T1000 (cell line): ENCODE data around the gene SEPTIN6.
"Not testable (repeated sequence)": the region's sequence is repeated elsewhere in the genome, so short reads cannot be mapped to it uniquely, and the experiment has no call there.

Experiments used
- DNase-seq: peaks from one replicate; lab custom pipeline; 2025; ENCODE audit warnings: mixed read lengths; lab: John Stamatoyannopoulos, UW

The SEPTIN6 gene

DNA sequence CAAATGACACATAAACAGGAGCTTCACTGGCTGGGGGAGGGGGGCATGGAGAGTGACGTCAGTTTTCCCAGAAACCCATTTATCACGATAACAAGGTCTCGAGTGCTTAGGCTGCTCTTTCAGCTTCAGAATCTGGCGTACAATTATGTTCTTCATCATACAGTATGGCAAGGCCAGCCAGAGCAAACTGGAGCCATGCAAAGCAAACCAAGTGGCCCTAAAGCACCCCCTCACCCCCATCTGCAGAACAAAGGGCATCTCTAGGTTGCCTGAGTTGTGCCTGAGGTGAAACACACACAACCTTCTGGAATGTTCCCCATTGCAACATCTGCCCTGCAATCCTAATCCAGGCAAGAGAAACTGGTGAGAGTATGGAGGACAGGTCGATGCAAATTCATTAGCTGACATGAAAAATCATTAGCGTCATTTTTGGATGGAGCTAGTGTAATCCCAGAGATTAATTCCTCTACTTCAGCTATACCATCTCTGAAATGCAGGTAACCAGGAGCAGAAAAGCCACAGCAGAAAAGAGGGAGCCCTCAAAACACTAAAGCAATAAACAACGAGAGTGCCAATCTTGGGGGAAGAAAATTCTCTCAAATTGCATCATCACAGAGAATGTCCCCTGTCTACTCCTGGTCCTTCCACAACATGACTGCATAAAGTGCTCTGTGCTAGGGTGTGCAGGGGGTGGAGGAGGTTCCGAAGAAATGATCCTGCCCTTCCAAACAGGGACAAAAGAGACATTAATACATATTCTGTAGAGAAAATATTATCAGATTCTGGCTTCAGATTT, 1.8 kb downstream of the SEPTIN6 start:
- DNase-seq, result no peak

DNA sequence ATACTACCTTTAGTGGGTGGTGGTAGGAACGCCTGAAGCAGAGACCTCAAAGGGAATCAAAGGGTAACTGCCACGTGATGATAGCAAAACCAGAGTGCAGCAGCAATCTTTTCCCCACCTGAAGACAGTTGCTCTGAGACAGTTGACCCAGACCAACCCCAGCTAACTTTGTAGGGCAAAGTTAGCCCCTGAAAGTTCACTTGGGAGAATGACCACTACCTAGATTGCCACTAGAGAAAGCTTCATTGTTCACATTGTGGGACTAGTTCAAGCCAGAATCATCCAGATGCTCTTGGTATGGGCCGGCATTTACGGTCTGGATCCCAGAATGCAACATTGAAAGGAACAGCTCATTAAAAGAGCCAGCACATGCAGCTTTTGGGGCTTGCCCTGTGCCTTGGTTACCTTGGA, 4.1 kb downstream of the SEPTIN6 start:
- no peak for DNase-seq

DNA sequence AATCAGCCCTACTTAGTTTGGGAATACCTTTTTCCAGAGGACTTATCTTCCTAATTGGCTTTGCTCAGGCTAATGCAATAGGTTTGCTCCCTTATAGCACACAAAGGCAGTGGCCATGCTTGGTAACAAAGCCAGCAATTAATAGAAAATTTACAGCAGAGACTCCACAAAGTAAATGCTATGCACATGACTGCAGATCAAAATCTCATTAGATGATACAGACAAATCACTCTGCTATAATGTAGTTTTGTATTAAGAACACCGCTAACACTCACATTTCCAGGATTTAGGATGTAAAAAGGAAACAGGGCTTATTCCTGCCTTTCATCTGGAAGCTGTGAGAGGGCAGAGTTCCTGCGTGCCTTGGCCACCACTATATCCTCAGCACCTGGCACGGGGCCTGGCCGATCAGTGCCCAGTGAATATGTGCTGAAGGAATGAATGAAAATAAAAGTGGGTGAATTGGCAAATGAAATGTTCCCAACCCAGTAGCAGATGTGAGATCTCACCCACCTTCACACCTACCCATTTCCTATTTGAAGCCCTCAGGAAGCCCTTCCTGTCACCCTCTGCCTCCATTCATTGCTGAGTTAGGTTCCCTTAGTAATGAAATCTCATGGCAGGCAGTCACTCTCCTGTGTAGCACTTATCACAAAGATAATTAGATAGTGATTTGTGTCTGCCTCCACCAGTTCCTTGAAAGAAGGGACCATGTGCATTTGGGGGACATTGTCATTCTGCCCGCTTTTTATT, 5.1 kb downstream of the SEPTIN6 start:
- DNase-seq, result no peak

DNA sequence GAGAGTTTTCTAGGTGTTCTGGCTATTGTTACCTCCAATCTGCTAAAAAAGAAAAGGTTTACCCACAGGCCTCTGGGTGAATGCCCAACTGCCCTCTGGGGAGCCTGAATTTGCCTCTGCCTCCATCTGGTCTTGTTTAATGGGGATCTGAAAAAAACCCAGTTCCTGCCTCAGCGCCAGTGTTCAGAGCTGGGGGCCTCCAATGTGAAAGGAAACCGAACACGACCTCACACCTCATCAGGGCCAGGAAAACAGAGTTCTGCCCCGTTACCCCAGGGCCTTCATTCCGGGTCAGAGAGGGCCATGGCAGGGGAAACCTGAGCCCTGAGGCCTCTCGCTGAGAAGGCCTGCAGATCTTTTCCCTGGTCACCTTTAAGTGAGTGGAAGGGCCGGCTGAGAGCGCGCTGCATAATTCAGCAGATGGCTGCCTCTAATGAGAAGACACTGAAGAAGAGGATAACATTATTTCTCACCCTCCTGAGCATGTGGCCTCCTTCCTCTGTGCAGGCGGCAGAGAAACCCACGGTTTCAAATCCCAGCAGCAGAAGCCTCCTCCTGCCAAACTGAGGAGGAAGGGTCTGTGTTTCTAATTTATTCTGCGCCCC, 6.8 kb downstream of the SEPTIN6 start:
- no peak for DNase-seq

DNA sequence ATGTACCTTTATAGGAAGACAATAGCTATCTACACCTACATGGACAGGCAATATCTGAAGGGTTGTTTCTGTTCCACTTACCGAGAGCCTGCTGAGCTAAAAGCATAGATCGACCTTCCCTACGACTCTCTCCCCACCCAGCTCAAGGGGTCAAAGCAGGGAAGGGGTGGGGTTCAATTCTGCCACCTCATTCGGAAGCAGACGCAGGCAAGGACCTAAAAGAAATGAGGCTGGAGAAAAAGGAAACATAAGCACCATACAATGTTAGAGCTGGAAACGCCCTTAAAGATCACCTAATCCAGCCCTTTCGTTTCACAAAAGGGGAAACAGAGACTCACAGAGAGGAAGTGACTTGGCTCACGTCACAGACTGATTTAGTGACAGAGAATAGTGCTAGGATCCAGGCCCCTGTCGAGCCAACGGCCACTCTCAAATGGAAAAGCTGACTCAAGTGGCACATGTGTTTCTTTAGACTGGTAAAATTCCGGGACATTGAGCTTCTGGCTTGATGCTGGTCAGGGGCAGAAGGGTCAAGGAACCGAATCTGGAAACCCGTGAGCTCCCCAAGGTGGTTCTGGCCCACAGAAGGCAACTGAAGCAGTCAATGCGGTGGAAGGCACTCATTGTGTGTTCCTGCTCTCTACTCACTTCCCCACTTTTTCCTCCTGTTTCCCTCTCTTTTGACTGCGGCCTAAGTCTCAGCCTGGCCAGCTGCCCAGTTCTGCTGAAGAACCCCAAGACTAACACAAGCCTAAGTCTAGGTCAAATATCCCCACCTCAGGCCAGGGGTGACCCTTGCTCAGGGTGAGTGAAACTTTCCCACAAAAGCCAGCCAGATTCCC, 7.5 kb downstream of the SEPTIN6 start:
- DNase-seq, result no peak

DNA sequence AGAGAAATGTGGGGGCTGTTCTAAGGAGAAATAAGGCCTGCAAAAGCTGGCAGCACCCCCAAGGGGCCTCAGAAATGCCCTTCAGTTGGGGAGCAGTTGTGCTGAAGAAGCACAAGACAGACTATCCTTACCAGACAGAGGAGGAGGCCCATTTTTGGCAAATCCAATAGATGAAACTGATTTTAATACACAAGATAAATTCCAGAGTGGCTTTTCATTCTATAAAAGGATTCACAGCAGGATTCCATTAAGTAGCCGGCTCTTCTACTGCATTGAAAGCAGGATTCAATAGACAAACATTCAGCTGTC, 8.1 kb downstream of the SEPTIN6 start:
- no peak for DNase-seq

DNA sequence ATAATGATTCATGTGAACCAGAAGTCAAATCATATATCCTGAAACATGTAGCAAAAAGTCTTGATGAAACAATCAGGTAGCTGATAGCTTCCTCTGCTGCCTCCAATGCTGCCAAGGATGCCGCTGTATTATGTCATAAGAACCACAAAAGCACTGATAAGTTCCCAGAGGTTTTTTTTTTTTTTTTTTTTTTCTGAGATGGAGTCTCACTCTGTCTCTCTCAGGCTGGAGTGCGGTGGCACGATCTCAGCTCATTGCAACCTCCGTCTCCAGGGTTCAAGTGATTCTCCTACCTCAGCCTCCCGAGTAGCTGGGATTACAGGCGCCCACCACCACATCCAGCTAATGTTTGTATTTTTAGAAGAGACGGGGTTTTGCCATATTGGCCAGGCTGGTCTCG, 8.7 kb downstream of the SEPTIN6 start:
- DNase-seq, result not testable (repeated sequence)

DNA sequence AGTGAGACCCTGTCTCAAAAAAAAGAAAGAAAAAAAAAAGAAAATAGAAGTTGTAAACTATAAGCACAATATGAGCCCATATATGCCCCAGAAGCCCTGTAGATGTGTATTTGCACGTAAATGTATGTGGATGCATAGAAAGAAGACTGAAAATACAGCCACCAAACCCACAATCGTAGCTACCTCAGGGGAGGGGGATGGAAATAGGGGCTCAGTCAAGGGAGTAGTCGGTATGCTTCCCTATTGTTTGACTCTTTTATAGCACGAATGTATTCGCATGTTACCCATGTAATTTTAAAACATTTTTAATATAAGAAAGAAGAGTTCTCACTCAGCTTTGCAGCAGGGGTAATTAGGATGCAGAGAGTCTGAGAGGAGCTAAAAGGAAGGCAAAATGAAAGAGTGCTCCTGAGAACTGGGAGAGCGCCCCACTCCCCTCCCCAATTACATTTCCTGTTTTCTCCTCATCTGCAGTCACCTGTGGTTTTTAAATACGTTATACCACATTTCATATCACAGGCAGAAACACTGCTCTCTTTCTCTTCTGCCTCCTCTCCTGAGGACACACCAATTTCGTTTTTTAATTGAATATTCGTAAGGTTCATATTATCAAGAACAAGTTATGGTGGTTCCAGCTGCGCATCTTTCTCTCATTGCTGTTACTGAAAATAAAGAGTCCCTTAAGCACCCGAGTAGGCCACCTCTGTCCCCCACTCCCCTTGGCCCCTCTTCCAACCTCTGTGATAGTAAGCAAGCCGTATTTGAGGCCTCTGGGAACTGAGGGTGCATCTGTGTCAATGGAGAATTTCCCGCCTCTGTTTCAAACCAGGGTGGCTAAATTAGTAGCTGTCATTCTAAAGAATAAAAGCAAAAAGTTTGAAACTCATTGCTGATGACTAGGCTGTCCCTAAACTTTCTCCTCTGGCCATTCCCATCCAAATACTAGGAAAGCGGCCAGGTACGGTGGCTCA, 10.7 kb downstream of the SEPTIN6 start:
- DNase-seq, result no peak

DNA sequence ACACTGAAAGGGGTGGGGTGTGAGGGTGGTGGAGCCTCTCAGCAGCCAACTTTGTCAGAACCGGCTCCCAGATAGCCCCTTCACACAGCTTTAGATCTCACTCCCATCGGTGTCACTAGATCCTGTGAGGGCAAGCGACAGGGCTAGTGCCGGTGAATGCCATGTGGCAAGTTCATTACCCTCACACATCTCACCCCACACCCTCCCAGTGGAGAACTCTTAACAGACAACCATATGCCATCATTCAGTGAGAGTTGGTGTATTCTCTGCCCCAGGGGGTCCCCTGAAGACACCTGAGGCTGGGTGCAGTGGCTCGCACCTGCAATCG, 15.3 kb downstream of the SEPTIN6 start:
- no peak for DNase-seq

DNA sequence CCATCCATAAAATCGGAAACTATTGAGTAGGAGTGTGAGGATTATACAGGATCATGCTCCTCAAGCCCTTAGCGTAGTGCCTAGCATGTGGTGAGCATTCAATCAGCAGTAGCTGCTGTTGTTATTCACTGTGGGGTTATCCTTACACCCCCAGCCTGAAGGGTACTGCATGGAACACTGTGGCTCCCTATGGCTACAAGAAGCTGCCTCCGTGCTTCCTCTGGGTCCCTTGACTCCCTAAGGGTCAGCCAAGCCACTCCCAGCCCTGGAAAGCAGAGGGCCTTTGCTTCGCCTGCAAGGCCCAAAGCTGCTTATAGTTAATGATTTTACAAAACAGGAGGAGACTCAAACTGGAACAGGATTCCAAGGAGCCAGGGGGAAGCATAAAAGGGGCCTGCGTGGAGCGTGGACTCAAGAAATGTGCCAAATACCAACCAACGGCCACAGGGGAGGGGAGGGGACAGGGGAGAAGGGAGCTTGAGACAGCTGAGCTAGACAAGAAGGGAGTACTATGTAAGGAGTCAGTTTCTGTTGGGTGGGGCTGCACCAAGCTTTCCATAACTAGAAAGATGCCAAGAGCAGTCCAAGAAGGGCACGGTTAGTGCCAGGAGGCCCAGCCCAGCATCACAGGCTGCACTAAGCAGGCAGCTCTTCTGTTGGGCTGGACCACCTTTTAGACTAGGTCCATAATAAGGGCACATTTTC, 15.9 kb downstream of the SEPTIN6 start:
- DNase-seq, result no peak

DNA sequence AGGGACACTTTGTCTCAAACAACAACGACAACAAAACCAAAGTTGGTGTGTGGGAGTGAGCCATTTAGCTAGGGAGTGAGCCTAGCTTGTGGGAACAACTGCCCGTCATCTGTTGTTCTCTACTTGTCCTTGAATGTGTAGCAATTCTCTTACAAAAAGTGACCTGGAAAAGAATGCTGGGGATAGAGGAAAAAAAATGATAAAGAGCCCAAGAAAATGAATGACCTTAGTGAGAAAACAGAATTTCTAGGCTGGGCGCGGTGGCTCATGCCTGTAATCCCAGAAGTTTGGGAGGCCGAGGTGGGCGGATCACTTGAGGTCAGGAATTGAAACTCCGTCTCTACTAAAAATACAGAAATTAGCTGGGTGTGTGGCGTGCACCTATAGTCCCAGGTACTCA, 19.6 kb downstream of the SEPTIN6 start:
- no peak for DNase-seq

DNA sequence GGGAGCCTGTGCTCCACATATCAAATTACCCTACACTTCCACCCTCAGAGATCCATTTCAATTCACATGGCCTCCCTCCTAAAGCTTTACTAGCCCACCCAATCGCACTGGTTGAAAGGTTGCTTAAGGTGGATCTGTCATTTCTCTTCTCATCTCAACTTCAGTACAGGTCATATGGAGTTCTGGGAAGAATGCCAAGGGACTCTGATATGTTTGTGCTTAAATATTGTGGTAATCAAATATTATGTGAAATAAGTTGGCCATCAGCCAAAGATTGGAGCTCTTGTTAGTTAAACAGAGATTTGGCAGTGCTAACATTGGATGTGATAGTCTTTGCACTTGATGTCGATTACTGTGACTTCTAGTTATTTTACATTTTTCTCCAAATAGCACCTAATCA, 20.5 kb downstream of the SEPTIN6 start:
- DNase-seq, result no peak

DNA sequence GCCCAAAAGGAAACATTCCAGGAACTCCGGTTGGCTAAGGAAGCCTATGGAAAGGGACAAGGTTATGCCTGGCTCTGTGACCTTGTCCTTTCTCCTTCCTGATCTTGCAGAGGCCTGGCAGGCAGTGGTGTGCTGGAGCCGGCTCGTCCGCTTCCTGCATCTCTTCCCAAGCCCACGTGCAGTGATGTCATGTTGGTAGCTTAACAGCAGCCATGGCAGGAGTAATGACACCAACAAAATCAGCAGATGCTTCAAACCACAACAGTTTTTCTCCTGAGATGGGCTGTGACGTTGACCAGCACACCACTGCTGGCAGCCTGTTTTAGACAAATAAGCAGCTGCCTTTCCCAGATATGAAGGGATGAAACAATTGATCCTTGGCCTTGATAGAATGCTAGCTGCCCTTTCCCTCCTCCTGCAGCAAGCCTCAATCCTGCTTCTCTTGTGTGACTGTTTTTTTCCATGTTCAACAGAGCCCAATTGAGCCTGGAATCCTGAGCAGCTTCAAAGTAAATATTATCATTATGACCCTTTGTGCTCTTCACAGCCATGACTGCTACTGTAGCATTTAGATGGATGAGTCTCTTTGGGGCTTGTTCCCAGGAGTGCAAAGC, 23.4 kb downstream of the SEPTIN6 start:
- no peak for DNase-seq

DNA sequence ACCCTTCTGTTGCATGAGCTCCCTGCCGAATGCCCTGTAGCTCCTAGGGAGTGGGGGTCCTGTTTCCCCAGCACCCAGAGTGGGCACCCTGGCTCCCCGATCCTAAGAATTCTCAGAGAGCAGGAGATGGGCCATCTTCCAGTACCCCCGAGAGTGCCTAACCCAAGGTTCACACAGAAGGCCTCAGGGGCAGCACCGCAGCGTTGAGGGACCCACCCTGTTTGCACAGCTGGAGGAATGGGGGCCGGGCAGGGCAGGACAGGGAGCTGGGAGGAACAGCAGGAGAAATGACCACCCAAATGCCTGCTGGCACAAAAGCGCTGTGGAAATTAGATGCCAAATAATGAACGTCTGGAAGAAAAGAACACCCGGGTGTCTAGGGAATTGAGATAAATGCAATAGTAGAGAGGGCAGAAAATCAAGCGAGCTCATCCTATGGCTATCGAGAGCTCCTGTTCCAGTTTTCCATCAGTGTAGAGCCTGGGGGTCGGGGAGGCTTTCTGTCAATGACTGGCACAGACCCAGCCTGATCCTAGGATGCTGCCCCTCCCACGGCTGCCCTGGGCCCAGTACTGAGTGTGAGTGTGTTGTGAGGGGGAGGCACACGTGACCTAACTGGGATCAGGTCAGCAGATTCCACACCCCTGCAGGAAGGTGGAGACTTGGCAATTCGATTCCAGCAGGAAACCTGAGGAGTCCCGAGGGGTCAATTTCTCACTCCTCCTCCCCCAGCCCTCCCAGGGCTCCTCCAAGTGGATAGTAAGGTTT, 25.7 kb downstream of the SEPTIN6 start:
- DNase-seq, result no peak

DNA sequence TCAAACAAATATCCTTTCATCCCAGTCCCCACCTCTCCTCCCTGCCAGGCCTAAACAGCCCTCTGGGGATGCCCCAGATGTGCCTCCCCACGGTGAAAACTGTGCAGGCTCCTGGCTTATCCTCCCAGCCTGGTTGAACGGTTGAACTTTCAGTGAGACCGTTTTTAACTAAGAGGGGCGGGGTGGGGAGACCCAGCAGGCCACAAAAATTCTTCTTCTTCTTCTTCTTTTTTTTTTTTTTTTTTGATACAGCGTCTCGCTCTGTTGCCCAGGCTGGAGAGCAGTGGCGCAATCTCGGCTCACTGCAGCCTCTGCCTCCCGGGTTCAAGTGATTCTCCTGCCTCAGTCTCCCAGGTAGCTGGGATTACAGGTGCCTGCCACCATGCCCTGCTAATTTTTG, 28.1 kb downstream of the SEPTIN6 start:
- not testable (repeated sequence) for DNase-seq

DNA sequence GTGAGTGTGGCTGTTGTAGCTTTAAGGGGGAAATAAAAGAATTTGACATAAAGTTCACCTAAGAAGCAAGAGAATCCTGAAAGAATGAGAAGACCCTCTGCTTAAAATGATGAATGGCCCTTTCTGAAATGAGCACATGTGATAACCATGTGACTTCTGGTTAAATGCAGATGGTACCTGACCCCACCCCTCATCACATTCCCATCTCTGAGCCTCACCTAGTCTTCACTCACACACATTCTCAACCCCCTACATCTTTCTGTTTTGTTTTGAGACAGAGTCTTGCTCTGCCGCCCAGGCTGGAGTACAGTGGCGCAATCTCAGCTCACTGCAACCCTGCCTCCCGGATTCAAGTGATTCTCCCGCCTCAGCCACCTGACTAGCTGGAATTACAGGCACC, 31.5 kb downstream of the SEPTIN6 start:
- DNase-seq, result no peak

DNA sequence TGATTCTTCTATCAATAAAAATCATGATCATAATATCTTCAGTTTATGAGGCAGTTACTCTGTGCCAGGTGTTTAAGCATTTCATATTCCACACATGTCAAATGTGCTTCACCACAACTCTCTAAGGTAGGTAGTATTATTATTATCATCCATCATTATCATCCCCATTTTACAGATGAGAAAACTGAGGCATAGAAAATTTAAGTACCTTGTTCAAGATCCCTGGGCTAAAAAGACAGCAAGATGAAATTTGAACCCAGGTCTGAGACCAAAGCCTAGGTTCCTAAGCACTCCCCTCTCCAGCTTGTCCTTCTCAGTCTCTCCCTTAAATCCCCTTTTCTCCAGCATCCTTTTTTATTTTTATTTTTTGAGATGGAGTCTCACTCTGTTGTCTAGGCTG, 33.4 kb downstream of the SEPTIN6 start:
- no peak for DNase-seq

DNA sequence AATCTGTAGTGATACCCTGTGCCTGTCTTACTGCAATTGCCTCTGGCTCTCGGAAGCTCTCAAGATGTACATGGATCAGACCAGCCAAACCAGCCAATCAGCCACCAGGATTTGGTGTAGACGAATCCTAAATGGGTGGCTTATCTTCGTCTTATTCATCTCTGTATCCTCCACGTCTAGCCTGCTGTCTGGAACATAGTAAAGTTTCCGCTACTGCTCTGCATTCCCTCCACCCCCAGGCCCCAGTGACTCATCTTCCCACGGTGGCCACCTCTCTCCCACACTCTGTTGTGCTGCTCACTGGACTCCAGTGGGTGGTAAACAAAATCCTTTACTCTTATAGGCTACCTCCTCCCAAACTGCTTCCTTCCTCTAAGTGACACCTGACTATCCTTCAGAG, 37.8 kb downstream of the SEPTIN6 start:
- DNase-seq, result no peak

DNA sequence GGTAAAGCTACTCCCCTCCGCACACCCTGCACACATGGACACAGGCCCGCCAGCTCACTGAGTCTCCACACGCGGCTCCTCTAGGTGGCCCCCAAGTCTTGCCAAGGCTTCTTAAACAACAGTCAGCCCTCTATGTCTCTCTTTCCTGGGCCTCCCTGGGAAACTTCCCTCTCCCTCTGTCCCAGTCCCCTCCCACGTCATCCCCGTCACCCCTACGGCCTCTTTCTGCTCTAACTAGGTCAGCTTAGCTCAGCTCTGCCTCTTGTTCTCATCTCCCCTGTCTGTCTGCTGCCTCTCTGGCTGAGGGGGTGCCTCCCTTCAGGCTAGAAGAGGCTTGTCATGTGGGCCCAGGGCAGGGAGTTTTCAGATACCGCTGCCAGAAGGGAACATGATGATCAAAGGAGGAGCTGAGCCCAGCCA, 38.8 kb downstream of the SEPTIN6 start:
- DNase-seq, result no peak

DNA sequence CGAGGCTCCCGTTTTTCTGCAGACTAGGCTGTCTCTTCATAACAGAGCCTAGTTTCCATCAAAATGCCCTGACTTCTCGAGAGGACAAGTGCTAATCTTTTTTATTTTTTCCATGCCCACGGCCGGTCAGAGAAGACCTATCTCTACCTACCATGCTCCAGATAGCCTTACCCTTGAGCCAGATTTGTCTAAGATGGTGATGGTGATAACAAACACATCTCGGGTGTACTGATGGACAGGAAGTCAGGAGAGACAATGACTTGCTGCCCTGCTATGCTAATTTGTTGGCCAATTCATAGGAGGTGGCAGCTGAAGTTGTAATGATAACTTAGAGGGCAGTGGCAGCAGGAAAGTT, 44.6 kb downstream of the SEPTIN6 start:
- no peak for DNase-seq
